ENCODE measurements around the gene PLAC9.

DNA sequence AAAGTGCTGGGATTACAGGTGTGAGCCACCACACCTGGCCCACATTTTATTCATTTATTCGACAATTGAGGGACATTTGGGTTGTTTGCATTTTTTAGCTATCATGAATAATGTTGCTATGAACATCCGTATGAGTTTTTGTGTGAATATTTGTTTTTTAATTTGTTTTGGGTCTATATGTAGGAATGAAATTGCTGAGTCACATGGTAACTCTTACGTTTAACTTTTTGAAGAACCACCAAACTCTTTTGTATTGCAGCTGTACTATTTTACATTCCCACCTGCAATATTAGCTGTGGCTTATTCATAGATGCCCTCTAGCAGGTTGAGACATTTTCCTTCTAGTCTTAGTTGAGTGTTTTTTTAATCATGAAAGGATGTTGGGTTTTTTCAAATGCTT lies 14.4 kb downstream of the PLAC9 start:
- TF ChIP-seq SALL2 (tag by site-specific recombination; IDR thresholded peaks at IDR 0.05; ENCODE audit: borderline replicate concordance) (no peak), ZSCAN16 (tag by site-specific recombination; IDR thresholded peaks at IDR 0.05) (no peak), ZNF610 (tag by site-specific recombination; IDR thresholded peaks at IDR 0.05; ENCODE audit: borderline replicate concordance) (no peak), ZNF138 (tag by site-specific recombination; IDR thresholded peaks at IDR 0.05; ENCODE audit: borderline replicate concordance) (no peak), ZNF292 (tag by site-specific recombination; IDR thresholded peaks at IDR 0.05; ENCODE audit: borderline replicate concordance, low read depth) (no peak), ZFP3 (tag by site-specific recombination; IDR thresholded peaks at IDR 0.05; ENCODE audit: low read depth) (no peak)
- TF ChIP-seq, protein P1, sequence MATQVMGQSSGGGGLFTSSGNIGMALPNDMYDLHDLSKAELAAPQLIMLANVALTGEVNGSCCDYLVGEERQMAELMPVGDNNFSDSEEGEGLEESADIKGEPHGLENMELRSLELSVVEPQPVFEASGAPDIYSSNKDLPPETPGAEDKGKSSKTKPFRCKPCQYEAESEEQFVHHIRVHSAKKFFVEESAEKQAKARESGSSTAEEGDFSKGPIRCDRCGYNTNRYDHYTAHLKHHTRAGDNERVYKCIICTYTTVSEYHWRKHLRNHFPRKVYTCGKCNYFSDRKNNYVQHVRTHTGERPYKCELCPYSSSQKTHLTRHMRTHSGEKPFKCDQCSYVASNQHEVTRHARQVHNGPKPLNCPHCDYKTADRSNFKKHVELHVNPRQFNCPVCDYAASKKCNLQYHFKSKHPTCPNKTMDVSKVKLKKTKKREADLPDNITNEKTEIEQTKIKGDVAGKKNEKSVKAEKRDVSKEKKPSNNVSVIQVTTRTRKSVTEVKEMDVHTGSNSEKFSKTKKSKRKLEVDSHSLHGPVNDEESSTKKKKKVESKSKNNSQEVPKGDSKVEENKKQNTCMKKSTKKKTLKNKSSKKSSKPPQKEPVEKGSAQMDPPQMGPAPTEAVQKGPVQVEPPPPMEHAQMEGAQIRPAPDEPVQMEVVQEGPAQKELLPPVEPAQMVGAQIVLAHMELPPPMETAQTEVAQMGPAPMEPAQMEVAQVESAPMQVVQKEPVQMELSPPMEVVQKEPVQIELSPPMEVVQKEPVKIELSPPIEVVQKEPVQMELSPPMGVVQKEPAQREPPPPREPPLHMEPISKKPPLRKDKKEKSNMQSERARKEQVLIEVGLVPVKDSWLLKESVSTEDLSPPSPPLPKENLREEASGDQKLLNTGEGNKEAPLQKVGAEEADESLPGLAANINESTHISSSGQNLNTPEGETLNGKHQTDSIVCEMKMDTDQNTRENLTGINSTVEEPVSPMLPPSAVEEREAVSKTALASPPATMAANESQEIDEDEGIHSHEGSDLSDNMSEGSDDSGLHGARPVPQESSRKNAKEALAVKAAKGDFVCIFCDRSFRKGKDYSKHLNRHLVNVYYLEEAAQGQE (tag by site-specific recombination; IDR thresholded peaks at IDR 0.05) = no peak
- TF ChIP-seq, protein P2, sequence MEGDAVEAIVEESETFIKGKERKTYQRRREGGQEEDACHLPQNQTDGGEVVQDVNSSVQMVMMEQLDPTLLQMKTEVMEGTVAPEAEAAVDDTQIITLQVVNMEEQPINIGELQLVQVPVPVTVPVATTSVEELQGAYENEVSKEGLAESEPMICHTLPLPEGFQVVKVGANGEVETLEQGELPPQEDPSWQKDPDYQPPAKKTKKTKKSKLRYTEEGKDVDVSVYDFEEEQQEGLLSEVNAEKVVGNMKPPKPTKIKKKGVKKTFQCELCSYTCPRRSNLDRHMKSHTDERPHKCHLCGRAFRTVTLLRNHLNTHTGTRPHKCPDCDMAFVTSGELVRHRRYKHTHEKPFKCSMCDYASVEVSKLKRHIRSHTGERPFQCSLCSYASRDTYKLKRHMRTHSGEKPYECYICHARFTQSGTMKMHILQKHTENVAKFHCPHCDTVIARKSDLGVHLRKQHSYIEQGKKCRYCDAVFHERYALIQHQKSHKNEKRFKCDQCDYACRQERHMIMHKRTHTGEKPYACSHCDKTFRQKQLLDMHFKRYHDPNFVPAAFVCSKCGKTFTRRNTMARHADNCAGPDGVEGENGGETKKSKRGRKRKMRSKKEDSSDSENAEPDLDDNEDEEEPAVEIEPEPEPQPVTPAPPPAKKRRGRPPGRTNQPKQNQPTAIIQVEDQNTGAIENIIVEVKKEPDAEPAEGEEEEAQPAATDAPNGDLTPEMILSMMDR (tag by site-specific recombination; IDR thresholded peaks at IDR 0.05) = no peak
- TF ChIP-seq, protein P3, sequence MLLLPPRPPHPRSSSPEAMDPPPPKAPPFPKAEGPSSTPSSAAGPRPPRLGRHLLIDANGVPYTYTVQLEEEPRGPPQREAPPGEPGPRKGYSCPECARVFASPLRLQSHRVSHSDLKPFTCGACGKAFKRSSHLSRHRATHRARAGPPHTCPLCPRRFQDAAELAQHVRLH (tag by site-specific recombination; IDR thresholded peaks at IDR 0.05) = no peak

All from HEK293 (cell line).